ENCODE measurements around the gene SLC38A4. TPM values are rescaled to one million over a fixed set of nuclear protein-coding genes. Genes with fewer than 3 reads are reported as not detected.

Gene SLC38A4
- total and polyA plus RNA-seq, 2 experiments from 2014 or later: 0.36 to 0.54 TPM

DNA sequence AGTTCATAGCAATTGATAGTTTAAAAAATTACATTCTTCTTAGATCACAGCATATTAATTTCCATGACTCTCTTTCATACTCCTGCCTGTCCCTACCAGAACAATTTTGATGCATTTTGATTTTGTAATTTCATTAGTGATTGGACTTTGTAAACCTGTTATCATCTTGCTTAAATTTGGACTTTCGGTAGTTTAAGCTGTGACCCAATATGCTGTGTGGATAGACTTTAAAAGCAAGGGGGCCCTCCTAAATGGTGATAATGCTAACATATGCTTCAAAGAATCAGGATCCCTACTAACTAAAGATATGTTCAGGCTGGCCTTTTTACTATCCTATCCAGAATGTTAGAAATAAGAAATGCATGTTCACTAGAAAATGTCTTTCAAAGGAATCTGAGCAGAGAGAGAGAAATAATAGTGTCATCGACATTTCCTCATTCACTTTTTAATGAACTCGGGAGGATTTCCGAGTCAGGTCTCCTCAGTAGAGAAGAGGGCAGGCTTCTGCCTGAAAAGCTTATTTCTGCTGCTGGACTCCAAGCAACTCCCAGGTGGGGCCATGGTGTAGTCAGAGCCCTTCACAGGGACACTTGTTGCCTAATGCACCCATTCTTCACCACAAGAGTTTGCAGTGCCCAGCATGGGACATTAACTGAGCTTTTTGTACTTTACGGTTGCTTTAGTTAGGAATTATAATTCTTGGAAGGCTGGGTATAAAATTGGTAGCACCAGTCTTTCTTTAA is 16.7 kb downstream of the SLC38A4 start:
- TF ChIP-seq EZH2 (IDR thresholded peaks at IDR 0.05; ENCODE audit: insufficient read depth, poor library complexity, severe bottlenecking): no peak
- TF ChIP-seq EZH2phosphoT487 (IDR thresholded peaks at IDR 0.05; ENCODE audit: insufficient read depth, low read depth): no peak
- in situ Hi-C loops (cut with MboI): no loop called here
- Histone ChIP-seq H3K4me2 (ENCODE audit: unreplicated experiment) (no peak overlapping the region), H3K27ac (no peak overlapping the region), H3F3A (ENCODE audit: insufficient read depth) (no peaks in the 10 kb centered on the region), H3K9me2 (ENCODE audit: insufficient read depth) (no peaks in the 10 kb centered on the region), H2AFZ (no peak overlapping the region), H3K27me3 (replicated peaks; ENCODE audit: insufficient read depth) (no peaks in the 10 kb centered on the region), H4K20me1 (ENCODE audit: insufficient read depth) (no peaks in the 10 kb centered on the region), H3K36me3 (ENCODE audit: low read depth) (no peaks in the 10 kb centered on the region), H3K4me3 (no peak overlapping the region), H3K4me1 (ENCODE audit: insufficient read depth) (no peaks in the 10 kb centered on the region), H3K9ac (no peak overlapping the region), H3K9me3 (ENCODE audit: low read depth) (no peaks in the 10 kb centered on the region), H3K79me2 (ENCODE audit: insufficient read depth) (no peaks in the 10 kb centered on the region)
- 78 to 79% methylated on average over 5 of the region's 5 CpGs for WGBS, 2 experiments (ENCODE audit: low coverage in 1 of 2, low lambda C conversion rate in 2 of 2, missing lambda C conversion rate in 2 of 2)
- DNase-seq: no peak

DNA sequence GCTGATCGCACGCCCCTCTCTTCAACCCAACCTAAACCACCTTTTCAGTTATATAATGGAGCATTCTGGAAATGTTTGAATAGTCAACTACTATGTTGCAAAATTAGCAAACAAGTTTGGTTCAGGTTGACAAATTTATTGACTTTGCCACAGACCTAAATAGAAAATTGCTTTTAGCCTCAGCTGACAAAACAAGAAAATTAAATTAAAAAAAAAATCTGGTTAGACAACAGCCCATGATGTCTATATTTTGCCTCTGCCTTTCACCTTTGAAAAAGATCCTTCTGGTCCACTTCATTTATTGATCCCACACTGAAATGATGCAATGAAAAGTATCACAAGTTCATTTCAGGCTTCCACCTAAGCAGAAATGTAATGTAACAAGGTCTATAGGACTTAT is 17.5 kb downstream of the SLC38A4 start:
- Histone ChIP-seq H3K79me2 (ENCODE audit: insufficient read depth) (no peaks in the 10 kb centered on the region), H3F3A (ENCODE audit: insufficient read depth) (no peaks in the 10 kb centered on the region), H3K9me3 (ENCODE audit: low read depth) (no peaks in the 10 kb centered on the region), H4K20me1 (ENCODE audit: insufficient read depth) (no peaks in the 10 kb centered on the region), H3K4me2 (ENCODE audit: unreplicated experiment) (no peak overlapping the region), H2AFZ (no peak overlapping the region), H3K4me1 (ENCODE audit: insufficient read depth) (no peaks in the 10 kb centered on the region), H3K27ac (no peak overlapping the region), H3K27me3 (replicated peaks; ENCODE audit: insufficient read depth) (no peaks in the 10 kb centered on the region), H3K36me3 (ENCODE audit: low read depth) (no peaks in the 10 kb centered on the region), H3K4me3 (no peak overlapping the region), H3K9ac (no peak overlapping the region), H3K9me2 (ENCODE audit: insufficient read depth) (no peaks in the 10 kb centered on the region)
- DNase-seq: no peak
- 94 to 97% methylated on average over 2 of the region's 2 CpGs for WGBS, 2 experiments (ENCODE audit: low coverage in 1 of 2, low lambda C conversion rate in 2 of 2, missing lambda C conversion rate in 2 of 2)
- in situ Hi-C loops (cut with MboI): no loop called here
- TF ChIP-seq EZH2 (IDR thresholded peaks at IDR 0.05; ENCODE audit: insufficient read depth, poor library complexity, severe bottlenecking): no peak
- no peak for TF ChIP-seq EZH2phosphoT487 (IDR thresholded peaks at IDR 0.05; ENCODE audit: insufficient read depth, low read depth)

GRCh38 chr12:46804054-46804453 is 21.7 kb downstream of the SLC38A4 start:
- Histone ChIP-seq H3K27ac (no peak overlapping the region), H3K79me2 (ENCODE audit: insufficient read depth) (no peaks in the 10 kb centered on the region), H3K9me2 (ENCODE audit: insufficient read depth) (no peaks in the 10 kb centered on the region), H3K4me2 (ENCODE audit: unreplicated experiment) (no peak overlapping the region), H3K9me3 (ENCODE audit: low read depth) (no peaks in the 10 kb centered on the region), H2AFZ (peak overlapping the region; percentile 17; the same call in 1 of the 2 replicates), H3K4me3 (no peak overlapping the region), H4K20me1 (ENCODE audit: insufficient read depth) (no peaks in the 10 kb centered on the region), H3K36me3 (ENCODE audit: low read depth) (no peaks in the 10 kb centered on the region), H3F3A (ENCODE audit: insufficient read depth) (no peaks in the 10 kb centered on the region), H3K9ac (no peak overlapping the region), H3K27me3 (replicated peaks; ENCODE audit: insufficient read depth) (no peaks in the 10 kb centered on the region), H3K4me1 (ENCODE audit: insufficient read depth) (no peaks in the 10 kb centered on the region)
- in situ Hi-C loops (cut with MboI): no loop called here
- 71 to 82% methylated on average over 3 of the region's 3 CpGs for WGBS, 2 experiments (ENCODE audit: low coverage in 1 of 2, low lambda C conversion rate in 2 of 2, missing lambda C conversion rate in 2 of 2)
- TF ChIP-seq EZH2 (IDR thresholded peaks at IDR 0.05; ENCODE audit: insufficient read depth, poor library complexity, severe bottlenecking): no peak
- TF ChIP-seq EZH2phosphoT487 (IDR thresholded peaks at IDR 0.05; ENCODE audit: insufficient read depth, low read depth): no peak
- no peak for DNase-seq

- H4K20me1 ChIP-seq (ENCODE audit: insufficient read depth): no peaks in the 10 kb centered on the region
- H3K4me2 ChIP-seq (ENCODE audit: unreplicated experiment): no peak overlapping the region
- no peak overlapping the region for H3K9ac ChIP-seq
- H2AFZ ChIP-seq: peak overlapping the region; percentile 17; the same call in 1 of the 2 replicates
- no peaks in the 10 kb centered on the region for H3K79me2 ChIP-seq (ENCODE audit: insufficient read depth)
- in situ Hi-C loops (cut with MboI): no loop called here
- 51 to 56% methylated on average over 3 of the region's 3 CpGs for WGBS, 2 experiments (ENCODE audit: low coverage in 1 of 2, low lambda C conversion rate in 2 of 2, missing lambda C conversion rate in 2 of 2)
- no peaks in the 10 kb centered on the region for H3K36me3 ChIP-seq (ENCODE audit: low read depth)
- H3F3A ChIP-seq (ENCODE audit: insufficient read depth): no peaks in the 10 kb centered on the region
- H3K4me1 ChIP-seq (ENCODE audit: insufficient read depth): no peaks in the 10 kb centered on the region
- H3K4me3 ChIP-seq: no peak overlapping the region
- no peak overlapping the region for H3K27ac ChIP-seq
- DNase-seq: no peak
- H3K9me2 ChIP-seq (ENCODE audit: insufficient read depth): no peaks in the 10 kb centered on the region
- TF ChIP-seq EZH2 (IDR thresholded peaks at IDR 0.05; ENCODE audit: insufficient read depth, poor library complexity, severe bottlenecking) (no peak), EZH2phosphoT487 (IDR thresholded peaks at IDR 0.05; ENCODE audit: insufficient read depth, low read depth) (no peak)
- H3K9me3 ChIP-seq (ENCODE audit: low read depth): no peaks in the 10 kb centered on the region
- H3K27me3 ChIP-seq (replicated peaks; ENCODE audit: insufficient read depth): no peaks in the 10 kb centered on the region
Observed at GRCh38 chr12:46803517-46803916, 22.3 kb downstream of the SLC38A4 start.

Measured in GM23248 (cell line).